BJ (cell line): ENCODE data around the gene OCSTAMP. TPM values are rescaled to one million over a fixed set of nuclear protein-coding genes. Genes with fewer than 3 reads are reported as not detected.

Experiments used
- CTCF ChIA-PET: fragments of 350-600 bp; formaldehyde crosslinking; extraction: SDS; loops from one replicate; lab custom pipeline; 2021; ENCODE audit warnings: antibody characterized with exemption, inconsistent platforms; lab: Yijun Ruan, JAX
- POLR2A ChIA-PET: fragments of 300-600 bp; sonication (Branson Sonifier 250); formaldehyde crosslinking; extraction: SDS; loops from one replicate; lab custom pipeline; 2021; ENCODE audit warnings: antibody characterized with exemption; lab: Charles Lee
- DNase-seq: peaks from one replicate; pipeline ENCODE4 v3.0.0-alpha.2; 2011; ENCODE audit warnings: low read depth
- H3K27me3 ChIP-seq: 2 replicates; pipeline ENCODE4 v1.6.0; 2011; ENCODE audit warnings: low read length; ENCODE audit not compliant: control insufficient read depth, insufficient read depth
- H3K36me3 ChIP-seq: 2 replicates; pipeline ENCODE4 v1.5.1; 2011; ENCODE audit warnings: low read length; ENCODE audit not compliant: control insufficient read depth, insufficient read depth
- H3K4me3 ChIP-seq: 2 replicates; pipeline ENCODE4 v1.5.1; 2011; ENCODE audit warnings: low read depth, mild to moderate bottlenecking, control low read depth, low read length
- CTCF ChIP-seq: IDR thresholded peaks from 2 replicates; pipeline ENCODE4 v1.5.1; 2011; ENCODE audit warnings: low read depth, mild to moderate bottlenecking, control low read depth, inconsistent platforms, low read length, moderate library complexity; ENCODE audit not compliant: insufficient read depth
- polyA plus RNA-seq: library from polyadenylated mRNA; depleted of rRNA; stranded (reverse); fragments of >200 nt; gene quantifications from 2 replicates; pipeline ENCODE4 v1.2.3, GENCODE V29; 2011

Gene OCSTAMP
- polyA plus RNA-seq, 1 experiment: not detected

GRCh38 chr20:46586724-46587123 is 36.3 kb upstream of the OCSTAMP start:
- no peaks in the 10 kb centered on the region for H3K36me3 ChIP-seq
- H3K27me3 ChIP-seq: no peaks in the 10 kb centered on the region
- no peak for DNase-seq
- no peak overlapping the region for H3K4me3 ChIP-seq
- ChIA-PET POLR2A (no interaction called here), CTCF (interaction anchor here (1.7 kb wide), 1 partner anchor 10 kb away, joined by 3 read pairs; no protein-coding TSS in a partner anchor)
- no peak for TF ChIP-seq CTCF

GRCh38 chr20:46584508-46584907 is 34.1 kb upstream of the OCSTAMP start:
- Histone ChIP-seq H3K27me3 (no peaks in the 10 kb centered on the region), H3K4me3 (no peak overlapping the region), H3K36me3 (no peaks in the 10 kb centered on the region)
- ChIA-PET POLR2A (no interaction called here), CTCF (no interaction called here)
- TF ChIP-seq CTCF: no peak
- no peak for DNase-seq

- Histone ChIP-seq H3K27me3 (no peaks in the 10 kb centered on the region), H3K4me3 (no peak overlapping the region), H3K36me3 (no peaks in the 10 kb centered on the region)
- ChIA-PET CTCF (no interaction called here), POLR2A (no interaction called here)
- no peak for TF ChIP-seq CTCF
- DNase-seq: no peak
Observed at GRCh38 chr20:46583411-46584214, 33.2 kb upstream of the OCSTAMP start.

- no peaks in the 10 kb centered on the region for H3K27me3 ChIP-seq
- CTCF ChIA-PET: no interaction called here
- H3K4me3 ChIP-seq: no peak overlapping the region
- POLR2A ChIA-PET: no interaction called here
- no peaks in the 10 kb centered on the region for H3K36me3 ChIP-seq
- TF ChIP-seq CTCF: no peak
- no peak for DNase-seq
Observed at GRCh38 chr20:46582648-46583047, 32.2 kb upstream of the OCSTAMP start.

- Histone ChIP-seq H3K36me3 (no peaks in the 10 kb centered on the region), H3K4me3 (no peak overlapping the region), H3K27me3 (no peaks in the 10 kb centered on the region)
- POLR2A ChIA-PET: no interaction called here
- DNase-seq: no peak
- no peak for TF ChIP-seq CTCF
- CTCF ChIA-PET: no interaction called here
Observed at GRCh38 chr20:46581391-46581790, 30.9 kb upstream of the OCSTAMP start.
